ENCODE data around the gene XXYLT1.
A peak's percentile ranks its signal among the peaks of the same experiment; 100 is the strongest.

Gene XXYLT1

GRCh38 chr3:195285372-195285771, 14.4 kb upstream of the XXYLT1 start:
- H3K27ac ChIP-seq, result no peak overlapping the region
- no peak for DNase-seq
- no peaks in the 10 kb centered on the region for H3K36me3 ChIP-seq
- no peak for TF ChIP-seq CTCF (IDR thresholded peaks at IDR 0.05; ENCODE audit: low read depth, low read length)
- H3K27me3 ChIP-seq (ENCODE audit: insufficient read depth, low read depth, severe bottlenecking), result no peaks in the 10 kb centered on the region
- H3K9me3 ChIP-seq (ENCODE audit: severe bottlenecking), result no peaks in the 10 kb centered on the region
- H3K4me3 ChIP-seq (ENCODE audit: low read depth, low read length), result no peak overlapping the region

GRCh38 chr3:195284842-195285241, 13.9 kb upstream of the XXYLT1 start:
- Histone ChIP-seq H3K9me3 (ENCODE audit: severe bottlenecking) (no peaks in the 10 kb centered on the region), H3K27me3 (ENCODE audit: insufficient read depth, low read depth, severe bottlenecking) (no peaks in the 10 kb centered on the region), H3K36me3 (no peaks in the 10 kb centered on the region), H3K27ac (no peak overlapping the region), H3K4me3 (ENCODE audit: low read depth, low read length) (no peak overlapping the region)
- no peak for TF ChIP-seq CTCF (IDR thresholded peaks at IDR 0.05; ENCODE audit: low read depth, low read length)
- no peak for DNase-seq

GRCh38 chr3:195282961-195283360, 12.0 kb upstream of the XXYLT1 start:
- Histone ChIP-seq H3K4me3 (ENCODE audit: low read depth, low read length) (no peak overlapping the region), H3K27ac (no peak overlapping the region), H3K9me3 (ENCODE audit: severe bottlenecking) (no peaks in the 10 kb centered on the region), H3K27me3 (ENCODE audit: insufficient read depth, low read depth, severe bottlenecking) (no peaks in the 10 kb centered on the region), H3K36me3 (no peaks in the 10 kb centered on the region)
- no peak for TF ChIP-seq CTCF (IDR thresholded peaks at IDR 0.05; ENCODE audit: low read depth, low read length)
- no peak for DNase-seq

- Histone ChIP-seq H3K27me3 (ENCODE audit: insufficient read depth, low read depth, severe bottlenecking) (no peaks in the 10 kb centered on the region), H3K4me3 (ENCODE audit: low read depth, low read length) (no peak overlapping the region), H3K36me3 (no peaks in the 10 kb centered on the region), H3K9me3 (ENCODE audit: severe bottlenecking) (no peaks in the 10 kb centered on the region), H3K27ac (no peak overlapping the region)
- TF ChIP-seq CTCF (IDR thresholded peaks at IDR 0.05; ENCODE audit: low read depth, low read length), result no peak
- DNase-seq, result no peak
Observed at GRCh38 chr3:195274259-195274966, 3.5 kb upstream of the XXYLT1 start.

- peak; percentile 76 for DNase-seq
- H3K36me3 ChIP-seq, result no peaks in the 10 kb centered on the region
- H3K9me3 ChIP-seq (ENCODE audit: severe bottlenecking), result no peaks in the 10 kb centered on the region
- no peaks in the 10 kb centered on the region for H3K27me3 ChIP-seq (ENCODE audit: insufficient read depth, low read depth, severe bottlenecking)
- H3K27ac ChIP-seq, result peak overlapping the region; percentile 90
- peak; percentile 63 for TF ChIP-seq CTCF (IDR thresholded peaks at IDR 0.05; ENCODE audit: low read depth, low read length)
- peak overlapping the region; percentile 70 for H3K4me3 ChIP-seq (ENCODE audit: low read depth, low read length)
Observed at GRCh38 chr3:195271410-195272243, 668 bp upstream of the XXYLT1 start.
